8988T (cell line): Measurements from ENCODE around the gene FAM124B.
"Not testable (repeated sequence)": the region's sequence is repeated elsewhere in the genome, so short reads cannot be mapped to it uniquely, and the experiment has no call there.

Experiments
- DNase-seq: peaks from one replicate; pipeline ENCODE4 v3.0.0; 2011

The FAM124B gene

DNA sequence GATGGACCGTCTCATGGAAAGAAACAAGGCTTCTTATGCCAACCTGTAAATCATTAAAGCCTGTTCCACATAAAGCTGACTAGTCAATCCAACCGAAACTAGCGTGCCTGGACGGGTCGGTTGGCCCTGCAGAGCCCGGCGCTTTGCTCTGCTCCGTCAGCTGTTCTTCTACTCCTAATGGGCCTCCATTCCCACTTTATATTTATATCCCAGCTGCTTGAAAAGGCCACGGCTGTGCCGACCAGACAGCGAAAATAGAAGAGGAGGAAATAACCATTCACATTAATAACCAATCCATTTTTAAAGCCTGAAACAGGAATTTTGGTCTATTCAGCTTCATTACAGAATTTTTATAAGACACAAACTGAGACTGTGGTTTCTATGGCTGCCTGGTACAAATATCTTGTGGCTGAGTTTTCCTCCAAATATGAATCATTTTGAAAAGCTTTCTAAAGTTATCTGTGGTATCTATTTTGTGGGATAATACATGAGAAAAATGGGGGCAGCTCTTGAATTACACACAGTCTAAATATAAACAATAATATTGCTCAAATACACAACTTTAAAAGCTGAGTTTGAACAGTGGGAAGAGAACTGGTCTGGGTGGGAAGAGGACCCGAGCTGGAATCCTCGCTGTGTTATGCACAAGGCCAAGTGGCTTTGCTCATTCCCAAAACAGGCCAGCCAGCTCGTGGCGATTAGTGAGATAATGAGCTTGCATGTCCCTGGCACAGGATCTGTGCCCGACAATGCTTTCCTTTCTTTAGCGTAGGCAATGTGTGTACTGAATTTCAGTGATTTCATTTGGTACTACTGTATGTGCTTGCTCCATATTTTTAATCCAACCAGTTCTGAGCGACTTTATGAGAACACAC, 10.5 kb upstream of the FAM124B start:
- DNase-seq, result no peak

DNA sequence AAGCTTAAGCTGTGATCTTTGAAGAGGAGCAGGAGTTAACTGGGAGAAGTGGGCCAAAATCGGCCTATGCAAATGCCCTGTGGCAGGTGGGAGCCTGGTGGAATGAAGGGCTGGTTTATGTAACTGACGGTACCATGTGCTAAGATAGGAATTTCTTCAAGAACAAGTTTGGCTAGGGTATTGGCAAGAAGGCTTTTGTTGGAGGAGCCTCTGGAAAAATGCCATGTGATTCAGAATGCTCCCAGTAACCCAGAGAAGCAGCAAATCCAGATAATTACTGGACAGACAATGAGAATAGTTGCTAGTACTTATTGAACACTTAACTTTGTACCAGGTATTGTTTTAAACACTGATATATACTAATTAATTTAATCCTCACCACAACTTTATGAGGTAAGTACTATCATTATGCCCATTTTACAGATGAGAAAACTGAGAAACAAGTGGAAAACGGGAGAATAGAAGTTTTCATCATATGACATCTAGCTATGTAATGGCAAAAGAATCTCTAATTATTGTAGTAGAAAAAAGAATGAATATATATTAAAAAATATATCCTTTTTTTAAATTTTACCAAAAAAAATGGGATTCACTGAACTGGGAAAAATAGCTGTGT, 9.1 kb upstream of the FAM124B start:
- no peak for DNase-seq

GRCh38 chr2:224408676-224409075, 6.8 kb upstream of the FAM124B start:
- DNase-seq, result no peak

GRCh38 chr2:224407241-224407701, 5.4 kb upstream of the FAM124B start:
- no peak for DNase-seq

- no peak for DNase-seq
Observed at GRCh38 chr2:224405841-224406370, 4.0 kb upstream of the FAM124B start.

GRCh38 chr2:224405412-224405811, 3.5 kb upstream of the FAM124B start:
- no peak for DNase-seq

DNA sequence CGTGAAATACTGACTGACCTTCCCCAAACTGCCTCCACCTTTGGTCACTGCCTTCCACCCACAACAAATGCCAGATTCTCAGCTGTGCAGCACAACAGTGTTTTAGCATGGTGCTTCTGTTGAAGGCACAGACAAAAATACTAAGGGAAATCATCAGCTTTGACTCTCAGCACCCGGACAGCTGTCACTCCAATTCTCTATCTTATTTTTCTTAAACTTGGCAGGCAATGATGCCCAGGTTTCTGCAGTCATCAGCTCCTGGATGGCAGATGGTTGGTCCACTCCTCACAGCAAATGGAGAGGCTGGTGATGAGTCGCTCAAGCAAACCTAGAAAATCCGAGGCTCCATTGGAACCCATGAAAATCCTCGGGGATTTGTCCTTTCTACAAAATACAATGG, 2.9 kb upstream of the FAM124B start:
- no peak for DNase-seq

- no peak for DNase-seq
Observed at GRCh38 chr2:224403657-224404056, 1.8 kb upstream of the FAM124B start.

GRCh38 chr2:224400886-224401632, 848 bp downstream of the FAM124B start:
- no peak for DNase-seq

- DNase-seq, result no peak
Observed at GRCh38 chr2:224400174-224400810, 1.6 kb downstream of the FAM124B start.

GRCh38 chr2:224398289-224398688, 3.6 kb downstream of the FAM124B start:
- DNase-seq, result no peak

DNA sequence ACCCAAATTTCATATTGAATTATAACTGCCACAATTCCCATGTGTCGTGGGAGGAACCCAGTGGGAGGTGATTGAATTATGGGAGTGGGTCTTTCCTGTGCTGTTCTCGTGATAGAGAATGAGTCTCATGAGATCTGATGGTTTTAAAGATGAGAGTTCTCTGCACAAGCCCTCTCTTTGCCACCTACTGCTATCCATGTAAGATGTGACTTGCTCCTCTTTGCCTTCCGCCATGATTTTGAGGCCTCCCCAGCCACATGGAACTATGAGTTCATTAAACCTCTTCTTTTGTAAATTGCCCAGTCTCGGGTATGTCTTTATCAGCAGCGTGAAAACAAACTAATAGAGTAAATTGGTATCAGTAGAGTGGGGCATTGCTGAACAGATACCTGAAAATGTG, 4.8 kb downstream of the FAM124B start:
- DNase-seq, result not testable (repeated sequence)

DNA sequence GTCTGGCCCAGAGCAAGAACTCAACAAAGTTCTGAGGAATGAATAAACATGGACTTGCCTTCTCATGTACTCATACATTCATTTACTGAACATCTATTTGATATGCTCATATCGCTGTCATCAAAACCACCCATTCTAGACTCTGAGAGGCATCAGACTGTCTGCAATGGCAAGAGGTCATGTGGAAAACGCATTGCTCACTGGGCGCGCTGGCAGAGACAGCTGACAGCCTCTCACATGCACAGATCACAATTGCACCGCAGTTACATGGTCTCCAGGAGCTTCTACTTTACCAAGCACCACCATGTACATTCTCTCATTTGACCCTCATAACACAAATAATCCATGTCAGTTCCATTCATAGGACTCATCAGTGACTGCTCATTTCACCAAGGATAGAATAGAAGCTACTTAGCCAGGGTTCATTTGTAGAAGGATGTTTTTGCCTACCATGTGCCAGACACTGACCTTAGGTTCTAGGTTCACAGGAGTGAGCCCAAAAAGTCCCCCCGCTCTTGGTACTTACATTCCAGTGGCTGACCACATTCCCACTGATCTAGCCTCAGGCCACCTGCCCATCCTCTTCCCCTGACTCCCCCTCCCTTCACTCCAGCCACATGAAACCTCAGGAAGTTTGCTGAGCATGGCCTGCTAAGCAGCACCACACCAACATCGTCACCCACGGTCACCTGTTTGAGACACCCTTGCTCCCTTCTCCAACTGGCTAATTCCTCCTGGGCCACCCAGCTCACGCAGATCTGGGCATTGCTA, 6.1 kb downstream of the FAM124B start:
- no peak for DNase-seq

DNA sequence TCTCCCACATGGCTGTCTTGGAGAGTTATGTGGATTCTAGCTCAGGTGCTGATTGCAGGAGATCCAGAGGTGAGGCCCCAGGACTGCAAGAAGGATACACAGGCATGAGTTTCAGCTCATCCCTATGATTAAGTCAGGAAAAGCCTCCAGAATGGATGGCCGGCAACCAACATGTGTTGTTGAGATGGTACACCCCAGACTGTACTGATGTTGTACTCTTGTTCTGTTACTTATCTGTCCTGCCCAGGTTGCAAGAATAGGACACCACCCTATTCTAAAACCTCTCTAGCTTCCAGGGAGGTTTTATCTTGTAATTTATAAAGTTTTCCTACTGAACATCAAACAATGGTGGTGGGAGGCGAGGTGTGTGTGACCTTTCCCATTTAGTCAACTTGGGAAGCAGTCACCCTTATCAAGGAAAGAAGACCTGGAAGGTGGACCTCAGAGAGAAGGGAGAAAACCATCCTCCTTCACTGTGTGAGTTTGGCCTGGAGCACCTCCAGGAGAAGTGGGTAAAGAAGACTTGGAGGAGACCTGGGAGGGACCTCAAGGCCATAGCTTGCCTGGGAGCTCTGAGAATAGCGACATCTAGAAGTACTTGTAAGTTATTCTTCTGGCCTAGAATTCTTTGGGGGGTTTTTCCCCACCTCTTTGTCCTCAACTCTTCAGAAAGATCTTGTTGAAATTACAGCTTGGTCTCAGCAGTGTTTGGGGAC, 8.6 kb downstream of the FAM124B start:
- no peak for DNase-seq

DNA sequence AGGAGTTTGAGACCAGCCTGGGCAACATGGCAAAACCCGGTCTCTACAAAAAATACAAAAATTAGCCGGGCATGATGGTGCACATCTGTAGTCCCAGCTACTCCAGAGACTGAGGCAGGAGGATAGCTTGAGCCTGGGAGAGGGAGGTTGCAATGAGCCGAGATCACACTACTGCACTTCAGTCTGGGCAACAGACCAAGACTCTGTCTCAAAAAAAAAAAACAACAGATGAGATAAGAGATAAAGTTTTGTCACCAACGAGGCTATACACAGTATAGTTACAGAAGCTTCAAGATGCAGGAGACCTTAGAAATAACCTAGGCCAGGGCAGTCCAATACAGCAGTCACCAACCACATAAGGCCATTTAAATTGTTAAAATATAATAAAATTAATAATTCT, 9.4 kb downstream of the FAM124B start:
- no peak for DNase-seq

GRCh38 chr2:224389317-224389716, 12.6 kb downstream of the FAM124B start:
- no peak for DNase-seq

- DNase-seq, result no peak
Observed at GRCh38 chr2:224386876-224387275, 15.0 kb downstream of the FAM124B start.

- DNase-seq, result no peak
Observed at GRCh38 chr2:224382973-224383555, 18.8 kb downstream of the FAM124B start.

- not testable (repeated sequence) for DNase-seq
Observed at GRCh38 chr2:224382280-224382647, 19.6 kb downstream of the FAM124B start.

GRCh38 chr2:224381521-224382279, 20.2 kb downstream of the FAM124B start:
- DNase-seq, result no peak
